Measurements from ENCODE around the gene HSPB1. TPM values are rescaled to one million over a fixed set of nuclear protein-coding genes. Genes with fewer than 3 reads are reported as not detected.

HSPB1 gene
- total and polyA plus RNA-seq, 2 of the 13 experiments (the other 11 are each of a cell fraction or from before 2014, with no cell fraction given) = 21.0 to 38.6 TPM

DNA sequence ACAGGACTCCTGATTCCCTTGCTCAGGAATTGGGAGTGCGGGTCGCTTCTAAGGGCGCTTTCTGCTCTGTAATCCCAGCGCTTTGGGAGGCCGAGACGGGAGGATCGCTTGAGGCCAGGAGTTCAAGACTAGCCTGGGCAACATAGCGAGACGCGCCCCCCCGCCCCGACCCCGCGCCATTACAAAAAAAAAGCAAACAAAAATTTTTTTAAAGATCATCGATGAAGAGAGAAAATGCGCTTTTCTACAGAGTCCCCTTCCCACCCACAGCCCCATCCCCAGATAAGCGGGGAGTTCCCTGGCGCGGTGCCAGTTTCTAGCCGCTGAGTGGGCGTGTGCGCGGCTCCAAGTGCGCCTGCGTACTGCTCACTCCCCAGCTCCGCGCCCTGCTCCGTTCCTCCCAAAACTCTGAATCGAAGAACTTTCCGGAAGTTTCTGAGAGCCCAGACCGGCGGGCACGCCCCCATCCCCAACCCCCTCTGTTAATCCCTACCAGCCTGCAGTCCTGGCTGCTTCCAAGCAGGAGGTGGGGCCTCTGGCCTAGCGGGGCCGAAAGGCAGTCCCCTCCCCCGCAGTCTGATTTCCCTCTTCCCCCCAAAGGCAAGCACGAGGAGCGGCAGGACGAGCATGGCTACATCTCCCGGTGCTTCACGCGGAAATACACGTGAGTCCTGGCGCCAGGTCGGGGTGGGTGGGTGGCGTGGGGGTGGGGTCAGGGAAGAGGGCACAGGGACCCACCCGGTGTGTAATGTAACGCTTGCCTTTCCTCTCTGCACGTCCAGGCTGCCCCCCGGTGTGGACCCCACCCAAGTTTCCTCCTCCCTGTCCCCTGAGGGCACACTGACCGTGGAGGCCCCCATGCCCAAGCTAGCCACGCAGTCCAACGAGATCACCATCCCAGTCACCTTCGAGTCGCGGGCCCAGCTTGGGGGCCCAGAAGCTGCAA lies 1.0 kb downstream of the HSPB1 start (continued):
- TF ChIP-seq ZNF615 (CRISPR knock-in tag; IDR thresholded peaks at IDR 0.05; ENCODE audit: borderline replicate concordance) (no peak), ZNF691 (CRISPR knock-in tag; IDR thresholded peaks at IDR 0.05; ENCODE audit: borderline replicate concordance, low read depth) (no peak), KAT7 (CRISPR knock-in tag; IDR thresholded peaks at IDR 0.05; ENCODE audit: borderline replicate concordance) (peak; percentile 64; the same call in 1 of the 2 replicates), CBFB (CRISPR knock-in tag; IDR thresholded peaks at IDR 0.05) (no peak), ZNF547 (CRISPR knock-in tag; IDR thresholded peaks at IDR 0.05) (no peak), KDM3A (CRISPR knock-in tag; IDR thresholded peaks at IDR 0.05; ENCODE audit: low read depth) (0 out of 2 replicates have a peak, but pooled peaks have one; percentile 62), ZFYVE20 (CRISPR knock-in tag; IDR thresholded peaks at IDR 0.05; ENCODE audit: borderline replicate concordance, low read depth) (no peak), NR2C2 (CRISPR knock-in tag; IDR thresholded peaks at IDR 0.05; ENCODE audit: borderline replicate concordance) (no peak), CREB1 (IDR thresholded peaks at IDR 0.05) (no peak), CREB1 (CRISPR knock-in tag; IDR thresholded peaks at IDR 0.05) (no peak), ZNF121 (CRISPR knock-in tag; IDR thresholded peaks at IDR 0.05) (peak; percentile 72), ZNF260 (CRISPR knock-in tag; IDR thresholded peaks at IDR 0.05; ENCODE audit: borderline replicate concordance, low read depth) (no peak), ZNF7 (CRISPR knock-in tag; IDR thresholded peaks at IDR 0.05) (no peak), TARDBP (CRISPR knock-in tag; IDR thresholded peaks at IDR 0.05) (no peak), ZBTB21 (CRISPR knock-in tag; IDR thresholded peaks at IDR 0.05) (no peak), ZBTB42 (CRISPR knock-in tag; IDR thresholded peaks at IDR 0.05) (no peak), NR1H2 (CRISPR knock-in tag; IDR thresholded peaks at IDR 0.05; ENCODE audit: borderline replicate concordance, low read depth) (no peak), ZNF614 (CRISPR knock-in tag; IDR thresholded peaks at IDR 0.05; ENCODE audit: borderline replicate concordance) (peak; percentile 31; the same call in 1 of the 2 replicates)
- TF ChIP-seq, protein P1, sequence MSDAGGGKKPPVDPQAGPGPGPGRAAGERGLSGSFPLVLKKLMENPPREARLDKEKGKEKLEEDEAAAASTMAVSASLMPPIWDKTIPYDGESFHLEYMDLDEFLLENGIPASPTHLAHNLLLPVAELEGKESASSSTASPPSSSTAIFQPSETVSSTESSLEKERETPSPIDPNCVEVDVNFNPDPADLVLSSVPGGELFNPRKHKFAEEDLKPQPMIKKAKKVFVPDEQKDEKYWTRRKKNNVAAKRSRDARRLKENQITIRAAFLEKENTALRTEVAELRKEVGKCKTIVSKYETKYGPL (CRISPR knock-in tag; IDR thresholded peaks at IDR 0.05) = no peak
- TF ChIP-seq, protein P2, sequence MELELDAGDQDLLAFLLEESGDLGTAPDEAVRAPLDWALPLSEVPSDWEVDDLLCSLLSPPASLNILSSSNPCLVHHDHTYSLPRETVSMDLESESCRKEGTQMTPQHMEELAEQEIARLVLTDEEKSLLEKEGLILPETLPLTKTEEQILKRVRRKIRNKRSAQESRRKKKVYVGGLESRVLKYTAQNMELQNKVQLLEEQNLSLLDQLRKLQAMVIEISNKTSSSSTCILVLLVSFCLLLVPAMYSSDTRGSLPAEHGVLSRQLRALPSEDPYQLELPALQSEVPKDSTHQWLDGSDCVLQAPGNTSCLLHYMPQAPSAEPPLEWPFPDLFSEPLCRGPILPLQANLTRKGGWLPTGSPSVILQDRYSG (CRISPR knock-in tag; IDR thresholded peaks at IDR 0.05) = no peak
- TF ChIP-seq, protein P3, sequence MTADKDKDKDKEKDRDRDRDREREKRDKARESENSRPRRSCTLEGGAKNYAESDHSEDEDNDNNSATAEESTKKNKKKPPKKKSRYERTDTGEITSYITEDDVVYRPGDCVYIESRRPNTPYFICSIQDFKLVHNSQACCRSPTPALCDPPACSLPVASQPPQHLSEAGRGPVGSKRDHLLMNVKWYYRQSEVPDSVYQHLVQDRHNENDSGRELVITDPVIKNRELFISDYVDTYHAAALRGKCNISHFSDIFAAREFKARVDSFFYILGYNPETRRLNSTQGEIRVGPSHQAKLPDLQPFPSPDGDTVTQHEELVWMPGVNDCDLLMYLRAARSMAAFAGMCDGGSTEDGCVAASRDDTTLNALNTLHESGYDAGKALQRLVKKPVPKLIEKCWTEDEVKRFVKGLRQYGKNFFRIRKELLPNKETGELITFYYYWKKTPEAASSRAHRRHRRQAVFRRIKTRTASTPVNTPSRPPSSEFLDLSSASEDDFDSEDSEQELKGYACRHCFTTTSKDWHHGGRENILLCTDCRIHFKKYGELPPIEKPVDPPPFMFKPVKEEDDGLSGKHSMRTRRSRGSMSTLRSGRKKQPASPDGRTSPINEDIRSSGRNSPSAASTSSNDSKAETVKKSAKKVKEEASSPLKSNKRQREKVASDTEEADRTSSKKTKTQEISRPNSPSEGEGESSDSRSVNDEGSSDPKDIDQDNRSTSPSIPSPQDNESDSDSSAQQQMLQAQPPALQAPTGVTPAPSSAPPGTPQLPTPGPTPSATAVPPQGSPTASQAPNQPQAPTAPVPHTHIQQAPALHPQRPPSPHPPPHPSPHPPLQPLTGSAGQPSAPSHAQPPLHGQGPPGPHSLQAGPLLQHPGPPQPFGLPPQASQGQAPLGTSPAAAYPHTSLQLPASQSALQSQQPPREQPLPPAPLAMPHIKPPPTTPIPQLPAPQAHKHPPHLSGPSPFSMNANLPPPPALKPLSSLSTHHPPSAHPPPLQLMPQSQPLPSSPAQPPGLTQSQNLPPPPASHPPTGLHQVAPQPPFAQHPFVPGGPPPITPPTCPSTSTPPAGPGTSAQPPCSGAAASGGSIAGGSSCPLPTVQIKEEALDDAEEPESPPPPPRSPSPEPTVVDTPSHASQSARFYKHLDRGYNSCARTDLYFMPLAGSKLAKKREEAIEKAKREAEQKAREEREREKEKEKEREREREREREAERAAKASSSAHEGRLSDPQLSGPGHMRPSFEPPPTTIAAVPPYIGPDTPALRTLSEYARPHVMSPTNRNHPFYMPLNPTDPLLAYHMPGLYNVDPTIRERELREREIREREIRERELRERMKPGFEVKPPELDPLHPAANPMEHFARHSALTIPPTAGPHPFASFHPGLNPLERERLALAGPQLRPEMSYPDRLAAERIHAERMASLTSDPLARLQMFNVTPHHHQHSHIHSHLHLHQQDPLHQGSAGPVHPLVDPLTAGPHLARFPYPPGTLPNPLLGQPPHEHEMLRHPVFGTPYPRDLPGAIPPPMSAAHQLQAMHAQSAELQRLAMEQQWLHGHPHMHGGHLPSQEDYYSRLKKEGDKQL (CRISPR knock-in tag; IDR thresholded peaks at IDR 0.05; ENCODE audit: low read depth) = no peak

All from HepG2 (cell line).